B cell (primary cell): ENCODE data around the gene HEG1. TPM values are rescaled to one million over a fixed set of nuclear protein-coding genes. Genes with fewer than 3 reads are reported as not detected.

Experiments
- ATAC-seq: fragments of 200-7000 bp; cut with Tn5 transposase; one replicate; pipeline ENCODE4 v1.10.0; 2021; ENCODE audit warnings: low read depth, mild to moderate bottlenecking, moderate number of reproducible peaks, moderate library complexity
- CTCF ChIA-PET: fragments of 350-600 bp; sonication (Branson Sonifier 250); formaldehyde crosslinking; loops from one replicate; lab custom pipeline; 2021; ENCODE audit warnings: antibody characterized with exemption, inconsistent platforms; lab: Charles Lee
- POLR2A ChIA-PET: fragments of 350-600 bp; sonication (Branson Sonifier 250); formaldehyde crosslinking; loops from one replicate; lab custom pipeline; 2021; ENCODE audit warnings: antibody characterized with exemption; lab: Charles Lee
- DNase-seq: peaks from one replicate; pipeline ENCODE4 v3.0.0; 2013
- H2AFZ ChIP-seq: 2 replicates; pipeline ENCODE4 v1.6.1; 2012; ENCODE audit warnings: mild to moderate bottlenecking, low read depth, low read length; ENCODE audit not compliant: insufficient read depth, poor library complexity, severe bottlenecking
- H3K27ac ChIP-seq, 2 donors: 1 replicate in 1 of 2; 2 replicates in 1 of 2; pipeline ENCODE4 v1.5.1; 2012 to 2013; ENCODE audit warnings: low read length in 2 of 2, mild to moderate bottlenecking in 2 of 2, moderate library complexity in 1 of 2
- H3K27me3 ChIP-seq, 4 experiments: fragments of 200-600 bp in 1 of 4; sonication (generic) in 1 of 4; replicated peaks in 1 of 4; 1 replicate in 2 of 4; 2 replicates in 2 of 4; pipeline versions ENCODE4 v1.6.1 to v1.7.0; 2013 to 2016; ENCODE audit warnings: low read length in 3 of 4, mild to moderate bottlenecking in 2 of 4, mixed read lengths in 1 of 4, moderate library complexity in 1 of 4; ENCODE audit not compliant: insufficient read depth in 4 of 4, control insufficient read depth in 3 of 4; ENCODE audit errors: control extremely low read depth in 1 of 4
- H3K36me3 ChIP-seq, 2 experiments: replicated peaks in 1 of 2; 1 replicate in 1 of 2; 2 replicates in 1 of 2; pipeline versions ENCODE4 v1.6.1 to v1.7.1; 2013; ENCODE audit warnings: low read length in 1 of 2; ENCODE audit not compliant: insufficient read depth in 2 of 2, control insufficient read depth in 1 of 2; ENCODE audit errors: control extremely low read depth in 1 of 2, extremely low read depth in 1 of 2
- H3K4me1 ChIP-seq, 2 donors: fragments of 200-600 bp in 1 of 2; sonication (generic) in 1 of 2; 1 replicate in 1 of 2; 2 replicates in 1 of 2; pipeline versions ENCODE4 v1.5.1 to v1.6.1; 2013 to 2017; ENCODE audit warnings: low read length in 2 of 2; ENCODE audit not compliant: control insufficient read depth in 2 of 2, insufficient read depth in 2 of 2
- H3K4me2 ChIP-seq: replicated peaks from 2 replicates; pipeline ENCODE3; 2012; ENCODE audit warnings: mild to moderate bottlenecking, low read depth, low read length; ENCODE audit not compliant: poor library complexity, severe bottlenecking
- H3K4me3 ChIP-seq, 5 experiments: fragments of 200-600 bp in 1 of 5; sonication (generic) in 1 of 5; 1 replicate in 3 of 5; 2 replicates in 2 of 5; pipeline versions ENCODE4 v1.5.1 to v1.7.0; 2011 to 2016; ENCODE audit warnings: low read length in 4 of 5, mild to moderate bottlenecking in 4 of 5, low read depth in 2 of 5, control low read depth in 1 of 5, moderate library complexity in 1 of 5; ENCODE audit not compliant: insufficient read depth in 1 of 5; ENCODE audit errors: control extremely low read depth in 1 of 5, extremely low read depth in 1 of 5
- H3K79me2 ChIP-seq: fragments of 200-600 bp; sonication (generic); one replicate; pipeline ENCODE4 v1.6.0; 2016; ENCODE audit warnings: low read length; ENCODE audit not compliant: control insufficient read depth, insufficient read depth
- H3K9ac ChIP-seq: fragments of 200-600 bp; sonication (generic); 2 replicates; pipeline ENCODE4 v1.6.1; 2017; ENCODE audit warnings: mild to moderate bottlenecking, low read length, moderate library complexity
- H3K9me3 ChIP-seq, 3 donors: one replicate each; pipeline versions ENCODE4 v1.6.1 to v1.7.1; 2013; ENCODE audit warnings: low read length in 2 of 3; ENCODE audit not compliant: control insufficient read depth in 2 of 3, insufficient read depth in 1 of 3; ENCODE audit errors: control extremely low read depth in 1 of 3
- H4K20me1 ChIP-seq: 2 replicates; pipeline ENCODE4 v1.6.0; 2012; ENCODE audit warnings: mild to moderate bottlenecking, low read length; ENCODE audit not compliant: insufficient read depth, control insufficient read depth, poor library complexity, severe bottlenecking
- H3K27ac Mint-ChIP-seq: one replicate; pipeline ENCODE4 v1.8.0; 2021; ENCODE audit warnings: mixed read lengths
- H3K27me3 Mint-ChIP-seq: one replicate; pipeline ENCODE4 v1.8.0; 2021; ENCODE audit warnings: mixed read lengths
- H3K4me1 Mint-ChIP-seq: one replicate; pipeline ENCODE4 v1.8.0; 2021; ENCODE audit warnings: mixed read lengths
- H3K4me3 Mint-ChIP-seq: one replicate; pipeline ENCODE4 v1.8.0; 2021; ENCODE audit warnings: mixed read lengths
- H3K9me3 Mint-ChIP-seq: one replicate; pipeline ENCODE4 v1.8.0; 2022; ENCODE audit warnings: mixed read lengths; ENCODE audit not compliant: insufficient read depth
- EZH2 ChIP-seq: IDR thresholded peaks from 2 replicates; pipeline ENCODE4 v1.6.1; 2012; ENCODE audit warnings: borderline replicate concordance, low read depth, mild to moderate bottlenecking, moderate library complexity, low read length; ENCODE audit not compliant: insufficient read depth, poor library complexity, severe bottlenecking
- WGBS: methylation state at CpG from one replicate; pipeline ENCODE4 v1.1.5; 2013; ENCODE audit warnings: missing lambda C conversion rate; ENCODE audit not compliant: insufficient coverage; 5-methylcytosine and 5-hydroxymethylcytosine counted together
- intact Hi-C: fragments of 100-400 bp; cut with micrococcal nuclease; formaldehyde crosslinking; loops from one replicate; pipeline ENCODE4 v1.10.0; 2022
- polyA plus RNA-seq: library from polyadenylated mRNA; depleted of rRNA; stranded (reverse); fragments of >200 nt; gene quantifications from 2 replicates; pipeline ENCODE4 v1.2.3, GENCODE V29; 2012
- total RNA-seq, 2 donors: library from RNA; stranded (reverse); fragments of 120-200 nt in 1 of 2; gene quantifications; 1 replicate in 1 of 2; 2 replicates in 1 of 2; pipeline versions ENCODE4 v1.2.3 to v1.2.4, GENCODE V29; 2013 to 2022
- TF ChIP-seq, protein P1 (sequence below): fragments of 200-600 bp; IDR thresholded peaks from one replicate; pipeline ENCODE4 v1.8.0; 2022; ENCODE audit warnings: antibody characterized with exemption, mild to moderate bottlenecking

The HEG1 gene
- total and polyA plus RNA-seq, 2 donors (not counting 1 experiment from before 2014, with no cell fraction given) = 5.1 to 9.2 TPM

DNA sequence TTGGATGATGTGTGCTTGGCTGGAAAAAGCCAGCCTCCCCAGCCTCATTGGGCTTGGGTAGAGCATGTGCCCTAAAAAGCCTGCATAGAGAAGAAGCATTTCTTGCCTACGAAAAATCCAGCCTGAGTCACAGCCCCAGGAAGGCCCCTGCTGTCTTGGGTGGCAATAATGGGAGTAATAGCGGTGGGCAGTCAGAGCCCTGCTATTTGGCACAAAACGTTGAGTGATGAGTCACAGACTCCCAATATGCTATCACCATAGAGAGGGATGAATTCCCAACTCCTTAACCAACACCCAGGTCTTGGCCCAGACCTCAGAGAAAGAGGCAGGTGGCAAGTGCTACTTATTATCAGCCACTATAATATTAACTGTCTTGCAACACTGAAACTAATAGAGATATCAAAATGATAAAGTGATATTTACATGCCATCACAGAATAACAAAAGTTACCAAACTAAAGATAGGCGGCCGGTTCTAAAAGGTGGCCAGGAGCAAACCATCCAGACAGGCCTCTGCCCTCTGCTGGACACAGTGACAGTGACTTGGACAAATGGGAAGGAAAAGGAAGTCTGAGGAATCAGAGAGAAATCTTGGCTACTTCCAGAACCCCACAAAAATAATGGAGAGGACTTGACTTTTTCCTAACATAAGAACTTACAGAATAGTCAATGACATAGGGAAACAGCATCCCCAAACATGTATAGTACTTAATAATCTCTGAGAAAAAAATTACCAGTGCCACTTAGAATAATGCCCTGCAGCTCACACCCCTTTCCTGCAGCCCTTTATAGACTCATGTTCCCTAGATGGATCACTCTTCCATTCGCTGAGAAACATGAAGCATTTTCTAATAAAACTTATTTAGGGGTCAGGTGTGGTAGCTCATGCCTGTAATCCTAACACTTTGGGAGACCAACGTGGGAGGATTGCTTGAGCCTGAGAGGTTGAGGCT, 69.3 kb downstream of the HEG1 start:
- peaks cover 2% of the 10 kb centered on the region for H3K4me1 Mint-ChIP-seq
- no peak for TF ChIP-seq EZH2
- TF ChIP-seq, protein P1, sequence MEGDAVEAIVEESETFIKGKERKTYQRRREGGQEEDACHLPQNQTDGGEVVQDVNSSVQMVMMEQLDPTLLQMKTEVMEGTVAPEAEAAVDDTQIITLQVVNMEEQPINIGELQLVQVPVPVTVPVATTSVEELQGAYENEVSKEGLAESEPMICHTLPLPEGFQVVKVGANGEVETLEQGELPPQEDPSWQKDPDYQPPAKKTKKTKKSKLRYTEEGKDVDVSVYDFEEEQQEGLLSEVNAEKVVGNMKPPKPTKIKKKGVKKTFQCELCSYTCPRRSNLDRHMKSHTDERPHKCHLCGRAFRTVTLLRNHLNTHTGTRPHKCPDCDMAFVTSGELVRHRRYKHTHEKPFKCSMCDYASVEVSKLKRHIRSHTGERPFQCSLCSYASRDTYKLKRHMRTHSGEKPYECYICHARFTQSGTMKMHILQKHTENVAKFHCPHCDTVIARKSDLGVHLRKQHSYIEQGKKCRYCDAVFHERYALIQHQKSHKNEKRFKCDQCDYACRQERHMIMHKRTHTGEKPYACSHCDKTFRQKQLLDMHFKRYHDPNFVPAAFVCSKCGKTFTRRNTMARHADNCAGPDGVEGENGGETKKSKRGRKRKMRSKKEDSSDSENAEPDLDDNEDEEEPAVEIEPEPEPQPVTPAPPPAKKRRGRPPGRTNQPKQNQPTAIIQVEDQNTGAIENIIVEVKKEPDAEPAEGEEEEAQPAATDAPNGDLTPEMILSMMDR = no peak
- ATAC-seq = no peak
- H3K27me3 ChIP-seq = no peaks in the 10 kb centered on the region
- no peak overlapping the region for H3K27ac Mint-ChIP-seq
- 100% methylated on average over 1 of the region's 7 CpGs for WGBS
- ChIA-PET CTCF (no interaction called here), POLR2A (no interaction called here)
- H3K27ac ChIP-seq = no peak overlapping the region
- no peaks in the 10 kb centered on the region for H3K9me3 Mint-ChIP-seq
- H3K4me1 ChIP-seq = no peaks in the 10 kb centered on the region
- peaks cover 0 to 14% of the 10 kb centered on the region in 2 experiments for H3K36me3 ChIP-seq
- no peak overlapping the region for H3K9ac ChIP-seq
- H3K4me2 ChIP-seq = no peak overlapping the region
- H3K9me3 ChIP-seq = no peaks in the 10 kb centered on the region
- intact Hi-C loops = no loop called here
- no peak overlapping the region for H2AFZ ChIP-seq
- H3K27me3 Mint-ChIP-seq = no peaks in the 10 kb centered on the region
- no peak for DNase-seq
- H4K20me1 ChIP-seq = no peaks in the 10 kb centered on the region
- no peak overlapping the region for H3K4me3 ChIP-seq
- H3K4me3 Mint-ChIP-seq = no peak overlapping the region
- no peaks in the 10 kb centered on the region for H3K79me2 ChIP-seq

DNA sequence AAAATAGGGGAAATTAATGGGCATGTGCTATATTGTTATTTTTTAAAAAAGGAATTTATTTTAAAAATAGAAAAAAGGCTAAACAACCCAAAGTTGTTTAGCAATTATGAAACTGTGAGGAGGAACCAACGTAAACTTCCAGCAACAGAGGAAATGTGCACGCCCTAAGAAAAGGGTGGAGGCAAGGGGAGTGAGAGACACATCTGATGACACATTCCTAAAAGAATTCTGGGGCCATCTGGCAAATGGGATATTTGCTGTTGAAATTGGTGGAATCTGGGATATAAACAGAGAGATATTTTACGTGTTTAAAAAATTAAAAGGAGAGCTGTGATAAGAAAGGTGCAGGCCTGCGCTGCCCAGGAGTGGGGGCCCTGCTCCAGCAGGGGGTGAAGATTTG, 70.4 kb downstream of the HEG1 start:
- Histone ChIP-seq H3K79me2 (no peaks in the 10 kb centered on the region), H3K9me3 (no peaks in the 10 kb centered on the region), H2AFZ (no peak overlapping the region), H3K9ac (no peak overlapping the region), H3K36me3 (peaks cover 0 to 9% of the 10 kb centered on the region in 2 experiments), H3K4me2 (no peak overlapping the region), H3K27me3 (no peaks in the 10 kb centered on the region), H3K4me3 (no peak overlapping the region), H3K27ac (no peak overlapping the region), H3K4me1 (no peaks in the 10 kb centered on the region), H4K20me1 (no peaks in the 10 kb centered on the region)
- TF ChIP-seq, protein P1 = no peak
- no peak for TF ChIP-seq EZH2
- DNase-seq (no peak), ATAC-seq (no peak)
- ChIA-PET CTCF (no interaction called here), POLR2A (no interaction called here)
- Mint-ChIP-seq H3K4me3 (no peak overlapping the region), H3K27me3 (no peaks in the 10 kb centered on the region), H3K27ac (no peak overlapping the region), H3K9me3 (no peaks in the 10 kb centered on the region), H3K4me1 (peaks cover 2% of the 10 kb centered on the region)
- intact Hi-C loops = no loop called here
- WGBS = 100% methylated on average over 3 of the region's 4 CpGs
